Activated T-cell treated with anti-CD3 and anti-CD28 coated beads, Interleukin-2, amount 50 U/mL, for 4 hours (primary cell): ENCODE data around the gene RNF40. TPM values are rescaled to one million over a fixed set of nuclear protein-coding genes. Genes with fewer than 3 reads are reported as not detected.
A peak's percentile ranks its signal among the peaks of the same experiment; 100 is the strongest.
"Not testable (repeated sequence)": the region's sequence is repeated elsewhere in the genome, so short reads cannot be mapped to it uniquely, and the experiment has no call there.

Source experiments
- ATAC-seq, 2 donors: fragments of 200-7000 bp; cut with Tn5 transposase; one replicate each; pipeline ENCODE4 v1.10.0; 2021
- DNase-seq: peaks from one replicate; pipeline ENCODE4 v3.0.0-alpha.2; 2020
- H3K27me3 Mint-ChIP-seq: one replicate; pipeline ENCODE4 v1.8.0; 2021; ENCODE audit warnings: low read depth, mixed read lengths
- H3K36me3 Mint-ChIP-seq: one replicate; pipeline ENCODE4 v1.8.0; 2022; ENCODE audit warnings: mixed read lengths; ENCODE audit not compliant: insufficient read depth
- H3K4me1 Mint-ChIP-seq: one replicate; pipeline ENCODE4 v1.8.0; 2021; ENCODE audit warnings: low read depth, mixed read lengths
- H3K4me3 Mint-ChIP-seq: one replicate; pipeline ENCODE4 v1.8.0; 2021; ENCODE audit warnings: mild to moderate bottlenecking, moderate library complexity, mixed read lengths
- H3K9me3 Mint-ChIP-seq: one replicate; pipeline ENCODE4 v1.8.0; 2021; ENCODE audit warnings: mixed read lengths
- total RNA-seq, 3 donors: library from RNA; stranded (reverse); gene quantifications; one replicate each; pipeline ENCODE4 v1.2.1, GENCODE V29; 2021

The RNF40 gene
- total RNA-seq, 3 donors from 2014 or later, result 111 to 115 (median 113) TPM

- DNase-seq (no peak), ATAC-seq (no peak)
- Mint-ChIP-seq H3K4me3 (no peak overlapping the region), H3K9me3 (no peaks in the 10 kb centered on the region), H3K27me3 (peaks cover 3% of the 10 kb centered on the region), H3K36me3 (no peaks in the 10 kb centered on the region), H3K4me1 (no peaks in the 10 kb centered on the region)
Measured at GRCh38 chr16:30793508-30794069, 31.5 kb downstream of the RNF40 start.

GRCh38 chr16:30794634-30795033 lies 32.5 kb downstream of the RNF40 start:
- Mint-ChIP-seq H3K9me3 (no peaks in the 10 kb centered on the region), H3K27me3 (no peaks in the 10 kb centered on the region), H3K4me3 (no peak overlapping the region), H3K4me1 (no peaks in the 10 kb centered on the region), H3K36me3 (no peaks in the 10 kb centered on the region)
- ATAC-seq (no peak), DNase-seq (no peak)

- H3K27me3 Mint-ChIP-seq, result no peaks in the 10 kb centered on the region
- H3K36me3 Mint-ChIP-seq, result no peaks in the 10 kb centered on the region
- DNase-seq, result no peak
- no peak overlapping the region for H3K4me3 Mint-ChIP-seq
- H3K9me3 Mint-ChIP-seq, result no peaks in the 10 kb centered on the region
- ATAC-seq, result no peak
- no peaks in the 10 kb centered on the region for H3K4me1 Mint-ChIP-seq
Measured at GRCh38 chr16:30797670-30798309, 35.7 kb downstream of the RNF40 start.

GRCh38 chr16:30802936-30803335 lies 40.8 kb downstream of the RNF40 start:
- Mint-ChIP-seq H3K4me1 (peaks cover 13% of the 10 kb centered on the region), H3K36me3 (no peaks in the 10 kb centered on the region), H3K9me3 (no peaks in the 10 kb centered on the region), H3K27me3 (peaks cover 4% of the 10 kb centered on the region), H3K4me3 (no peak overlapping the region)
- ATAC-seq (no peak), DNase-seq (no peak)

- peak overlapping the region; percentile 80 for H3K4me3 Mint-ChIP-seq
- H3K4me1 Mint-ChIP-seq, result peaks cover 13% of the 10 kb centered on the region
- no peaks in the 10 kb centered on the region for H3K36me3 Mint-ChIP-seq
- DNase-seq, result no peak
- no peaks in the 10 kb centered on the region for H3K9me3 Mint-ChIP-seq
- peak; percentile 36 to 56 for ATAC-seq
- H3K27me3 Mint-ChIP-seq, result peaks cover 4% of the 10 kb centered on the region
Measured at GRCh38 chr16:30805056-30805369, 42.9 kb downstream of the RNF40 start.

- Mint-ChIP-seq H3K9me3 (no peaks in the 10 kb centered on the region), H3K4me1 (peaks cover 13% of the 10 kb centered on the region), H3K36me3 (no peaks in the 10 kb centered on the region), H3K4me3 (peak overlapping the region; percentile 80), H3K27me3 (peaks cover 4% of the 10 kb centered on the region)
- ATAC-seq (peak; percentile 91 to 92), DNase-seq (peak; percentile 50)
Measured at GRCh38 chr16:30805370-30806169, 43.4 kb downstream of the RNF40 start.

GRCh38 chr16:30808146-30808545 lies 46.0 kb downstream of the RNF40 start:
- DNase-seq, result no peak
- peaks cover 4% of the 10 kb centered on the region for H3K27me3 Mint-ChIP-seq
- no peaks in the 10 kb centered on the region for H3K36me3 Mint-ChIP-seq
- H3K9me3 Mint-ChIP-seq, result no peaks in the 10 kb centered on the region
- peaks cover 13% of the 10 kb centered on the region for H3K4me1 Mint-ChIP-seq
- H3K4me3 Mint-ChIP-seq, result no peak overlapping the region
- ATAC-seq, result no peak

GRCh38 chr16:30808890-30809426 lies 46.8 kb downstream of the RNF40 start:
- not testable (repeated sequence) for H3K27me3 Mint-ChIP-seq, DNase-seq, ATAC-seq, H3K36me3 Mint-ChIP-seq, H3K9me3 Mint-ChIP-seq, H3K4me3 Mint-ChIP-seq
- peaks cover 16% of the 10 kb centered on the region for H3K4me1 Mint-ChIP-seq

GRCh38 chr16:30809675-30810074 lies 47.6 kb downstream of the RNF40 start:
- H3K4me1 Mint-ChIP-seq, result peaks cover 19% of the 10 kb centered on the region
- not testable (repeated sequence) for H3K9me3 Mint-ChIP-seq, H3K27me3 Mint-ChIP-seq, H3K4me3 Mint-ChIP-seq, ATAC-seq, H3K36me3 Mint-ChIP-seq, DNase-seq

- Mint-ChIP-seq H3K4me3 (peak overlapping the region; percentile 77), H3K27me3 (no peaks in the 10 kb centered on the region), H3K9me3 (no peaks in the 10 kb centered on the region), H3K36me3 (no peaks in the 10 kb centered on the region), H3K4me1 (peaks cover 6% of the 10 kb centered on the region)
- DNase-seq (no peak), ATAC-seq (no peak)
Measured at GRCh38 chr16:30813821-30814189, 51.7 kb downstream of the RNF40 start.

GRCh38 chr16:30816769-30817168 lies 54.6 kb downstream of the RNF40 start:
- ATAC-seq (no peak), DNase-seq (no peak)
- Mint-ChIP-seq H3K27me3 (no peaks in the 10 kb centered on the region), H3K9me3 (no peaks in the 10 kb centered on the region), H3K4me1 (peaks cover 6% of the 10 kb centered on the region), H3K4me3 (no peak overlapping the region), H3K36me3 (no peaks in the 10 kb centered on the region)

- no peak for DNase-seq
- no peaks in the 10 kb centered on the region for H3K4me1 Mint-ChIP-seq
- no peak overlapping the region for H3K4me3 Mint-ChIP-seq
- H3K9me3 Mint-ChIP-seq, result no peaks in the 10 kb centered on the region
- no peaks in the 10 kb centered on the region for H3K36me3 Mint-ChIP-seq
- no peaks in the 10 kb centered on the region for H3K27me3 Mint-ChIP-seq
- no peak for ATAC-seq
Measured at GRCh38 chr16:30820952-30821421, 58.9 kb downstream of the RNF40 start.

- not testable (repeated sequence) for ATAC-seq, H3K36me3 Mint-ChIP-seq, H3K4me1 Mint-ChIP-seq, DNase-seq, H3K4me3 Mint-ChIP-seq, H3K9me3 Mint-ChIP-seq, H3K27me3 Mint-ChIP-seq
Measured at GRCh38 chr16:30821441-30821840, 59.3 kb downstream of the RNF40 start.

GRCh38 chr16:30821891-30822290 lies 59.8 kb downstream of the RNF40 start:
- Mint-ChIP-seq H3K36me3 (no peaks in the 10 kb centered on the region), H3K9me3 (no peaks in the 10 kb centered on the region), H3K4me3 (no peak overlapping the region), H3K27me3 (no peaks in the 10 kb centered on the region), H3K4me1 (no peaks in the 10 kb centered on the region)
- no peak for DNase-seq
- no peak for ATAC-seq
